IPS-18a (cell line): ENCODE measurements around the gene ACAP1.
"Not testable (repeated sequence)": the region's sequence is repeated elsewhere in the genome, so short reads cannot be mapped to it uniquely, and the experiment has no call there.

Source experiments
- H3K27ac ChIP-seq: one replicate; pipeline ENCODE4 v1.5.1; 2013; ENCODE audit warnings: low read length
- H3K27me3 ChIP-seq: one replicate; pipeline ENCODE4 v1.6.1; 2013; ENCODE audit warnings: mild to moderate bottlenecking, low read length; ENCODE audit not compliant: control insufficient read depth, insufficient read depth
- H3K36me3 ChIP-seq: one replicate; pipeline ENCODE4 v1.6.1; 2013; ENCODE audit warnings: low read depth, low read length; ENCODE audit not compliant: control insufficient read depth
- H3K4me1 ChIP-seq: one replicate; pipeline ENCODE4 v1.6.1; 2013; ENCODE audit warnings: low read depth, low read length; ENCODE audit not compliant: control insufficient read depth
- H3K4me3 ChIP-seq: one replicate; pipeline ENCODE4 v1.5.1; 2013; ENCODE audit warnings: low read length
- H3K9ac ChIP-seq: one replicate; pipeline ENCODE4 v1.6.1; 2013; ENCODE audit warnings: mild to moderate bottlenecking, low read length, moderate library complexity
- H3K9me3 ChIP-seq: one replicate; pipeline ENCODE4 v1.6.1; 2013; ENCODE audit warnings: low read depth, low read length; ENCODE audit not compliant: control insufficient read depth

Gene ACAP1

GRCh38 chr17:7367918-7368598 lies 31.7 kb downstream of the ACAP1 start:
- Histone ChIP-seq H3K9me3 (no peaks in the 10 kb centered on the region), H3K4me1 (peaks cover 5% of the 10 kb centered on the region), H3K9ac (no peak overlapping the region), H3K4me3 (no peak overlapping the region), H3K27ac (no peak overlapping the region), H3K36me3 (no peaks in the 10 kb centered on the region), H3K27me3 (no peaks in the 10 kb centered on the region)

GRCh38 chr17:7368599-7368994 lies 32.3 kb downstream of the ACAP1 start:
- not testable (repeated sequence) for H3K4me3 ChIP-seq, H3K27ac ChIP-seq, H3K36me3 ChIP-seq, H3K9ac ChIP-seq, H3K9me3 ChIP-seq, H3K4me1 ChIP-seq, H3K27me3 ChIP-seq

GRCh38 chr17:7369825-7370224 lies 33.5 kb downstream of the ACAP1 start:
- H3K9me3 ChIP-seq: no peaks in the 10 kb centered on the region
- H3K36me3 ChIP-seq: no peaks in the 10 kb centered on the region
- no peak overlapping the region for H3K27ac ChIP-seq
- H3K27me3 ChIP-seq: no peaks in the 10 kb centered on the region
- H3K9ac ChIP-seq: no peak overlapping the region
- peaks cover 5% of the 10 kb centered on the region for H3K4me1 ChIP-seq
- H3K4me3 ChIP-seq: no peak overlapping the region

GRCh38 chr17:7370853-7371252 lies 34.5 kb downstream of the ACAP1 start:
- Histone ChIP-seq H3K27me3 (no peaks in the 10 kb centered on the region), H3K27ac (no peak overlapping the region), H3K36me3 (no peaks in the 10 kb centered on the region), H3K4me3 (no peak overlapping the region), H3K9me3 (no peaks in the 10 kb centered on the region), H3K4me1 (peaks cover 5% of the 10 kb centered on the region), H3K9ac (no peak overlapping the region)

GRCh38 chr17:7374353-7374752 lies 38.0 kb downstream of the ACAP1 start:
- Histone ChIP-seq H3K4me1 (no peaks in the 10 kb centered on the region), H3K9ac (no peak overlapping the region), H3K4me3 (no peak overlapping the region), H3K27ac (no peak overlapping the region), H3K27me3 (peaks cover 2% of the 10 kb centered on the region), H3K9me3 (peaks cover 2% of the 10 kb centered on the region), H3K36me3 (no peaks in the 10 kb centered on the region)

- Histone ChIP-seq H3K4me3 (no peak overlapping the region), H3K4me1 (peaks cover 6% of the 10 kb centered on the region), H3K36me3 (no peaks in the 10 kb centered on the region), H3K9me3 (peaks cover 7% of the 10 kb centered on the region), H3K9ac (no peak overlapping the region), H3K27me3 (peaks cover 48% of the 10 kb centered on the region), H3K27ac (no peak overlapping the region)
Measured at GRCh38 chr17:7379134-7379533, 42.8 kb downstream of the ACAP1 start.

GRCh38 chr17:7380321-7380720 lies 44.0 kb downstream of the ACAP1 start:
- Histone ChIP-seq H3K4me1 (peaks cover 10% of the 10 kb centered on the region), H3K9me3 (peaks cover 7% of the 10 kb centered on the region), H3K36me3 (no peaks in the 10 kb centered on the region), H3K4me3 (peak overlapping the region; percentile 66), H3K27ac (no peak overlapping the region), H3K9ac (no peak overlapping the region), H3K27me3 (peaks cover 53% of the 10 kb centered on the region)

GRCh38 chr17:7380855-7381683 lies 44.7 kb downstream of the ACAP1 start, which contains the start of gene TNK1:
Gene TNK1 (plus strand): TSS chr17:7381089. CDS start chr17:7382927, 1,838 bp downstream.
- peak within 1 kb of the TSS; percentile 66 for H3K4me3 ChIP-seq
- H3K27me3 ChIP-seq: peaks cover 53% of the 10 kb centered on the region
- no peaks in the 10 kb centered on the region for H3K36me3 ChIP-seq
- H3K27ac ChIP-seq: no peak within 1 kb of the TSS
- peaks cover 10% of the 10 kb centered on the region for H3K4me1 ChIP-seq
- H3K9me3 ChIP-seq: peaks cover 7% of the 10 kb centered on the region
- peak within 1 kb of the TSS; percentile 39 for H3K9ac ChIP-seq

- peaks cover 10% of the 10 kb centered on the region for H3K4me1 ChIP-seq
- H3K27ac ChIP-seq: no peak overlapping the region
- H3K36me3 ChIP-seq: no peaks in the 10 kb centered on the region
- H3K4me3 ChIP-seq: no peak overlapping the region
- H3K27me3 ChIP-seq: peaks cover 53% of the 10 kb centered on the region
- H3K9me3 ChIP-seq: peaks cover 7% of the 10 kb centered on the region
- no peak overlapping the region for H3K9ac ChIP-seq
Measured at GRCh38 chr17:7382901-7383300, 46.6 kb downstream of the ACAP1 start.

- Histone ChIP-seq H3K36me3 (no peaks in the 10 kb centered on the region), H3K27me3 (peaks cover 53% of the 10 kb centered on the region), H3K4me1 (peaks cover 10% of the 10 kb centered on the region), H3K9ac (no peak overlapping the region), H3K4me3 (no peak overlapping the region), H3K27ac (no peak overlapping the region), H3K9me3 (peaks cover 7% of the 10 kb centered on the region)
Measured at GRCh38 chr17:7383371-7383741, 47.0 kb downstream of the ACAP1 start.

GRCh38 chr17:7383742-7384488 lies 47.6 kb downstream of the ACAP1 start:
- no peak overlapping the region for H3K9ac ChIP-seq
- H3K4me3 ChIP-seq: peak overlapping the region; percentile 65
- peaks cover 53% of the 10 kb centered on the region for H3K27me3 ChIP-seq
- H3K9me3 ChIP-seq: peaks cover 7% of the 10 kb centered on the region
- no peak overlapping the region for H3K27ac ChIP-seq
- H3K4me1 ChIP-seq: peaks cover 10% of the 10 kb centered on the region
- H3K36me3 ChIP-seq: peaks cover under 1% of the 10 kb centered on the region
